Keratinocyte (primary cell): ENCODE data around the gene MOV10L1. TPM values are rescaled to one million over a fixed set of nuclear protein-coding genes. Genes with fewer than 3 reads are reported as not detected.

Experiments used
- DNase-seq: peaks from one replicate; pipeline ENCODE4 v3.0.0-alpha.2; 2011; ENCODE audit warnings: low read depth, missing footprints, low spot score
- FAIRE-seq: peaks from 2 replicates; lab custom pipeline; 2011; peaks lifted over from hg19 to GRCh38; lab: Jason Lieb, UNC
- H2AFZ ChIP-seq: 2 replicates; pipeline ENCODE4 v1.6.0; 2012; ENCODE audit warnings: low read length, control low read depth, inconsistent platforms; ENCODE audit not compliant: control insufficient read depth
- H3K27ac ChIP-seq: 2 replicates; pipeline ENCODE4 v1.5.1; 2011; ENCODE audit warnings: low read length; ENCODE audit not compliant: control insufficient read depth, insufficient read depth
- H3K27me3 ChIP-seq: 3 replicates; pipeline ENCODE4 v1.6.0; 2011; ENCODE audit warnings: low read length; ENCODE audit not compliant: control insufficient read depth, insufficient read depth; ENCODE audit errors: extremely low read depth
- H3K36me3 ChIP-seq, 2 experiments: 2 replicates in 1 of 2; 3 replicates in 1 of 2; pipeline ENCODE4 v1.5.1; 2011; ENCODE audit warnings: low read length in 2 of 2, mild to moderate bottlenecking in 1 of 2; ENCODE audit not compliant: control insufficient read depth in 2 of 2, insufficient read depth in 2 of 2; ENCODE audit errors: extremely low read depth in 1 of 2
- H3K4me1 ChIP-seq: 3 replicates; pipeline ENCODE4 v1.5.1; 2011; ENCODE audit warnings: low read length; ENCODE audit not compliant: control insufficient read depth, insufficient read depth; ENCODE audit errors: extremely low read depth
- H3K4me2 ChIP-seq: 3 replicates; pipeline ENCODE4 v1.6.0; 2011; ENCODE audit warnings: low read depth, low read length; ENCODE audit not compliant: control insufficient read depth, insufficient read depth; ENCODE audit errors: extremely low read depth
- H3K4me3 ChIP-seq, 3 experiments: fragments of 200-600 bp in 1 of 3; sonication (generic) in 1 of 3; 2 replicates in 2 of 3; 3 replicates in 1 of 3; pipeline ENCODE4 v1.5.1; 2011 to 2016; ENCODE audit warnings: low read length in 3 of 3, mild to moderate bottlenecking in 3 of 3, control low read depth in 2 of 3, inconsistent platforms in 1 of 3, low read depth in 1 of 3, mixed read lengths in 1 of 3, mixed run types in 1 of 3, moderate library complexity in 1 of 3; ENCODE audit not compliant: control insufficient read depth in 2 of 3, insufficient read depth in 2 of 3; ENCODE audit errors: extremely low read depth in 1 of 3
- H3K79me2 ChIP-seq: 2 replicates; pipeline ENCODE4 v1.6.0; 2012; ENCODE audit warnings: low read length; ENCODE audit not compliant: control insufficient read depth, insufficient read depth
- H3K9ac ChIP-seq: 3 replicates; pipeline ENCODE4 v1.6.0; 2011; ENCODE audit warnings: low read length; ENCODE audit not compliant: control insufficient read depth, insufficient read depth; ENCODE audit errors: extremely low read depth
- H3K9me1 ChIP-seq: 3 replicates; pipeline ENCODE4 v1.6.0; 2011; ENCODE audit warnings: low read length; ENCODE audit not compliant: control insufficient read depth, insufficient read depth; ENCODE audit errors: extremely low read depth
- H3K9me3 ChIP-seq: 2 replicates; pipeline ENCODE4 v1.5.1; 2012; ENCODE audit warnings: low read depth, low read length; ENCODE audit not compliant: control insufficient read depth
- H4K20me1 ChIP-seq: 3 replicates; pipeline ENCODE4 v1.6.0; 2011; ENCODE audit warnings: low read length; ENCODE audit not compliant: control insufficient read depth, insufficient read depth; ENCODE audit errors: extremely low read depth
- CTCF ChIP-seq, 3 experiments: IDR thresholded peaks in 1 of 3; conservative IDR thresholded peaks in 1 of 3; optimal IDR thresholded peaks in 1 of 3; 2 replicates in 2 of 3; 3 replicates in 1 of 3; pipeline versions ENCODE3 to v1.5.1; 2011; ENCODE audit warnings: low read length in 3 of 3, mild to moderate bottlenecking in 3 of 3, moderate library complexity in 2 of 3, control low read depth in 1 of 3, inconsistent platforms in 1 of 3; ENCODE audit not compliant: insufficient read depth in 2 of 3; ENCODE audit errors: extremely low read depth in 1 of 3
- EZH2 ChIP-seq: IDR thresholded peaks from one replicate; pipeline ENCODE4 v1.6.1; 2012; ENCODE audit warnings: inconsistent platforms, mild to moderate bottlenecking, low read length, moderate library complexity
- dilution Hi-C: fragments of 300-500 bp; cut with MboI; formaldehyde crosslinking; loops from one replicate; pipeline ENCODE4 v1.7.0; 2020; ENCODE audit warnings: low sequenced_read_pairs; ENCODE audit not compliant: extremely low pct_ligation_motif_present
- polyA plus RNA-seq, 5 experiments: library from polyadenylated mRNA; depleted of rRNA in 3 of 5; stranded (reverse) in 3 of 5; stranded (forward) in 1 of 5; unstranded in 1 of 5; fragments of >200 nt; gene quantifications; 1 replicate in 1 of 5; 2 replicates in 3 of 5; 3 replicates in 1 of 5; pipeline versions ENCODE4 v1.2.1 to v1.2.3, GENCODE V29; 2011 to 2012; ENCODE audit warnings: missing spikeins in 2 of 5, low read depth in 1 of 5, low replicate concordance in 1 of 5

Gene MOV10L1
- polyA plus RNA-seq, 1 donor (not counting 4 experiments of a cell fraction or from before 2014, with no cell fraction given), result not detected

DNA sequence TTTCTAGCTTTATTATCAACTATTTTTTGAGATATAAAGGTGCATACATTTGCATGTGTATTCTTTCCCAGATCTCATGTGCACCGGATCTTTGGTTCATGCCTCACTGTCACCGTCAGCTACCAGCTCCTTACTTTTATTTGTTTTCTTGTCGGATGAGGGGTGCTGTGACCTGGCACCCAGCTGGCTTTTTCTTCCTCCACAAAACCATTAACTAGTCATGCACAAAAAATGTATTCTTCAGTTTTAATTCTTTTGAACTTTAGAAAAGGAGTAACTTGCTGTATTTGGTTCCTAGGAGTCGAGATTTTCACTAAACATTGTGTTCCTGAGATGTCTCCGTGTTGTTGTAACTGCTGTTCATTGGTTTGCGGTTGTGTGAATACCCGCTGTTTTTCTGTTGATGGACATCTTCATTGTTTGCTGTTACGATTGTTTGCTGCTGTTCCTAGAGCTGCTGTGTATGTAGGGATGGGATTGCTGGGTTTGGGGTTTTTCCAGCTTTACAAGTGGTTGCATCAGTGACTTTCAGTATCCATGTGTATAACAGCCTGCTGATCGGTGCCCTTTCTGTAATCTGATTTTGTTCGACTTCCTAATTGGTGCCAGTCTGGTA lies 39.4 kb downstream of the MOV10L1 start:
- FAIRE-seq (no peak), DNase-seq (no peak)
- Histone ChIP-seq H3K27me3 (peaks cover 9% of the 10 kb centered on the region), H3K4me2 (no peak overlapping the region), H3K36me3 (no peaks in the 10 kb centered on the region), H2AFZ (no peak overlapping the region), H3K4me1 (no peaks in the 10 kb centered on the region), H3K27ac (no peak overlapping the region), H3K4me3 (no peak overlapping the region), H3K9me3 (peaks cover 2% of the 10 kb centered on the region), H3K79me2 (no peaks in the 10 kb centered on the region), H3K9me1 (no peaks in the 10 kb centered on the region), H3K9ac (no peak overlapping the region), H4K20me1 (no peaks in the 10 kb centered on the region)
- TF ChIP-seq CTCF (optimal IDR thresholded peaks at IDR 0.05 in 1 of 3, IDR thresholded peaks at IDR 0.05 in 1 of 3, conservative IDR thresholded peaks at IDR 0.05 in 1 of 3; ENCODE audit: extremely low read depth in 1 of 3, insufficient read depth in 2 of 3, low read length in 3 of 3), result no peak
- TF ChIP-seq EZH2, result no peak
- dilution Hi-C loops, result no loop called here

DNA sequence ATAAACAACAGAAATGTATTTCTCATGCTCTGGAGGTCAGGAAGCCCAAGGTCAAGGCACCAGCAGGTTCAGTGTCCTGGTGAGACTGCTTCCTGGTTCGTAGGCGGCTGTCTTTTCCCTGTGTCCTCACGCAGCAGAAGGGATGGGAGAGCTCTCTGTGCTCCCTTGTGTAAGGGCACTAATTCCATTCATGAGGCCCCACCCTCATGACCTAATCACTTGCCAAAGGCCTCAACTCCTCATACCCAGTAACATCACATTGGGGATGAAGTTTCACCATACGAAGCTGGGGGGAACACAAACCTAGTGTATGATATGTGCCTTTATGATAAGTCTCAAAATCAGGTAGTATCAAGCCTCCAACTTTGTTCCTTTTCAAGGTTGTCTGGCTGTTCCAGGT lies 42.1 kb downstream of the MOV10L1 start:
- Histone ChIP-seq H3K4me3 (no peak overlapping the region), H3K27ac (no peak overlapping the region), H3K9me1 (no peaks in the 10 kb centered on the region), H4K20me1 (no peaks in the 10 kb centered on the region), H3K27me3 (no peaks in the 10 kb centered on the region), H3K36me3 (no peaks in the 10 kb centered on the region), H3K9ac (no peak overlapping the region), H3K79me2 (no peaks in the 10 kb centered on the region), H3K4me1 (no peaks in the 10 kb centered on the region), H3K4me2 (no peak overlapping the region), H2AFZ (no peak overlapping the region), H3K9me3 (peaks cover 2% of the 10 kb centered on the region)
- FAIRE-seq, result no peak
- no peak for TF ChIP-seq CTCF (optimal IDR thresholded peaks at IDR 0.05 in 1 of 3, IDR thresholded peaks at IDR 0.05 in 1 of 3, conservative IDR thresholded peaks at IDR 0.05 in 1 of 3; ENCODE audit: extremely low read depth in 1 of 3, insufficient read depth in 2 of 3, low read length in 3 of 3)
- no peak for TF ChIP-seq EZH2
- dilution Hi-C loops, result no loop called here
- no peak for DNase-seq
